Measurements from ENCODE around the gene IRS4.

IRS4 gene

GRCh38 chrX:108736509-108737479, at the start of gene IRS4:
TSS of gene IRS4 (minus strand) at chrX:108736563.
- DNase-seq (ENCODE audit: low read depth), result peak; percentile 1

- DNase-seq (ENCODE audit: low read depth), result no peak
Observed at GRCh38 chrX:108772549-108772948, 36.2 kb upstream of the IRS4 start.

DNA sequence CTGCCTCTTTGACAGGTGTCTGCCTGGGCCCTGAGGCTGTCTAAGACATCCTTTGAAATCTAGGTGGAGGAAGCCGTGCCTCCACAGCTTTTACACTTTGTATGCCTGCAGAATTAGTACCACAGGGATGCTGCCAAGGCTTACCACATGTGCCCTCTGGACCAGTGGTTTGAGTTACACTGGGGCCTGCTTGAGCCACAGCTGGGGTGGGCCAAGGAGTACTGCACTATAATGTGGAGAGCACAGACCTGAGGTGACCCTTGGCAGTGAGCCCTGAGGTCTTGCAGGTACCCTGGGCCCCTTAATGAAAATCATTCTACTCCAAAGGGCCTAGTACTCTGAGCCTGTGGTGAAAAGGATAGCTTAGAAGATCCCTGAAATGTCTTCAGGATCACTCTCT, 27.2 kb upstream of the IRS4 start:
- no peak for DNase-seq (ENCODE audit: low read depth)

- DNase-seq (ENCODE audit: low read depth), result no peak
Observed at GRCh38 chrX:108740299-108740774, 4.0 kb upstream of the IRS4 start.

DNA sequence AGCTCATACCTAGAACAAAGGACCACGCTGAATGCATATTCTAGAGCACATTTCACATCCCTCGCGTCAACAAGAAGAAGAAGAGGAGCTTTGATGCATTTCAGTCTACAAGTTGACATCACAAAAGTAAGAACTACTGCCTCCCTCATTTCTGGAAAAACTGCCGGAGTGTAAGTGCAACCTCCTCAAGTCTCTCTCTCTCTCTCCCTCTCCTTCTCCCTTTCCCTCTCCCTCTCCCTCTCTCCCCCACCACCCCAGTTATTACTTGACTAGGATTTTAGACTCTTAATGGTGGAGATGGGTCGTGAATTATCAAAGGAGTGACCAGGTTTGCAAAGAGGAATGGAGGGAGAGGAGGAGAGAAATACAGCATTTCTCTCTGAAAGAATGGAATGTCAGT, 1.4 kb upstream of the IRS4 start:
- no peak for DNase-seq (ENCODE audit: low read depth)

GRCh38 chrX:108735679-108736508, 469 bp downstream of the IRS4 start:
- peak; percentile 9 for DNase-seq (ENCODE audit: low read depth)

DNA sequence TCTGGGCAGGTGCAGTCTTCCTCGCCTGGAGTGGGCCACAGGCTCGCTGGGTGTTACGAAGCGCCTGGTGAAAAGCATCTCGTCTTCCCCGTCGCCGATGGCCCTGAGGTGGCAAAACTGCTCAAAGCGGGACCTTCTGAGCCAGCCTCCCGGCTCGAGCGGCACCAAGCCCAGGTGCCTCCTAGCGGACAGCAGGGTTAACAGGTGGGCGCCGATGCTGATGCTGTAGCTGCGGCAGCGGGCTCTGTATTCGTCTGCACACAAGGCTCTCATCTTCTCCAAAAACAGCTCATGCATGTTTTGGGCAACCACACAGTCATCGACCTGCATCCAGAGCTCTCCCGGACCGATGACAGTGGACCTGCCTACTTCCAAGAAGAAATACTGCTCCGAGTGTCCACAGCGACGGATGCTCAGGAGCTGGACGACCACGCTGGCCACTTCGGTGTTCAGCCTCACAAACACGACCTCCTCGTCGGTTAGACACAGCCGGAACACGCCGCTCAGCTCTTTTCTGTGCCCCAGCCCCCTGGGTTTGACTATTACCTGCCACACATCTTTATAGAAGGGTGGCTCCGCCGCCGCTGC, 1.2 kb downstream of the IRS4 start:
- DNase-seq (ENCODE audit: low read depth), result peak; percentile 3

GRCh38 chrX:108734426-108734825, 1.9 kb downstream of the IRS4 start:
- DNase-seq (ENCODE audit: low read depth), result no peak

DNA sequence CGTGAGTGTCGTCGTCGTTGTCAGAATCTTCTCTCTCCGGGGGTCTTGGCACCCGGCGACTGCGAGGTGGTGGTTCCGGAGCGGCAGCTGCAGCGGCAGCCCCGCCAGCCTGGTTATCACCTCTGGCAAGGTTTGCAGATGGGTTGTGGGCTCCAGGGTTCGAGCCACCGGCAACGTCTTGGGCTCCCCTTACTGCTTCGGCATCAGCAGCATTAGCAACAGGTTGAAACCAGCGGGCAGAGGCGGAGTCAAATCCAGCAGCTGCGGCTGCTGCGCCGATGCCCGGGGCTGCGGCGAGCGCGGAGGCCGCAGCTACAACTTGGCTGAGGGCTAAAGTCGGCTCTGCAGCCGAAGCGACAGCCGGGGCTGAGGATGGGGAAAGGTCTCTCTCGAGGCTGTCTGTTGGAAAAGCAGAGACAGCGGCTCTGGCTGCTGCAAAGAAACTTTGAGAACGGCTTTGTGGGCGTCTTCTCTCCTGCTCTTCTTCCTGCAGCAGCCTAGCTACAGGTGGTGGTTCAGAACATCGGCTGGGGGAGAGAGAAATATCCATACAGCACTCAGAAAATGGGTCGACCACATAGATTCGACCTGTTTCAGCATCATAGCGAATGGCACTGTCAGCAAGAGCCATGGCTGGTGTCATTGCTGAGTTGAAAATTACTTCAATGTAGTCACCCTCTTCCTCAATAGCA, 3.6 kb downstream of the IRS4 start:
- no peak for DNase-seq (ENCODE audit: low read depth)

DNA sequence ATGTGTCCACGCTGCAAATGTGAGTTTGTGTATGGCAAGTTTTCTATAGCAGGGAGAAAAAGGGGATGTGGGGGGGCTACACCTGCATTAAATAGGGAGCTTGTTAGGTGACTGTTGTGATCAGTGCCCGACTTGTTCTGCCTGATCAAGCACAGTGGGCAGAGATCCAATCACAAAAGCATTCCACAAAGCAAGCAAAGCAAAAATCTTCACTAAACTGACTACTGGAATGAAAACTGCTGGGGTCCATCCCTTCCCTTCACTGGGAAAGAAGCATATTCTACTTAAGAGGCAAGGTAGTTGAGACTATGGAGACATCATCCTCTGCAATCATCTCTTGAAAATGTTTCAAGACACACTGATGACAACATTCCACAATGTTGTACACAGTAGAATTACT, 5.2 kb downstream of the IRS4 start:
- no peak for DNase-seq (ENCODE audit: low read depth)

DNA sequence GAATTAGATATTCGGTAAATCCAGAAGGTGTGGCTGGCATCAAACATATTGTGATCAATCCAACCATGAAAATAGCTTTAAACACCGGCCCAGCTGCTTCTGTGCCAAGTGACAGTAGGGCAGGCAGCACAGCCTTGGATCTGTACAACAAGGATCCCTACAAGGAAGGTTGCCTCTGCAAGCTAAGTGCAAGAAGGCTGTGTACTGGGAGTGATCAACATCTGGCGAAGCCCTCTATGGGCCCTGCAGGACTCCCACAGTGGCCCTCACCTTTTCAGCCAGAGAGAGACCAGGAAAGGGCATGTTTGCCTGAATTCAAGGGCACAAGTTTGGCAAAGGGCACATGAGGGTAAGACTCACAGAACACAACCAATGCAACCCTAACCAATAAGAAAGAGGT, 9.6 kb downstream of the IRS4 start:
- no peak for DNase-seq (ENCODE audit: low read depth)

GRCh38 chrX:108722561-108722960, 13.8 kb downstream of the IRS4 start:
- no peak for DNase-seq (ENCODE audit: low read depth)

DNA sequence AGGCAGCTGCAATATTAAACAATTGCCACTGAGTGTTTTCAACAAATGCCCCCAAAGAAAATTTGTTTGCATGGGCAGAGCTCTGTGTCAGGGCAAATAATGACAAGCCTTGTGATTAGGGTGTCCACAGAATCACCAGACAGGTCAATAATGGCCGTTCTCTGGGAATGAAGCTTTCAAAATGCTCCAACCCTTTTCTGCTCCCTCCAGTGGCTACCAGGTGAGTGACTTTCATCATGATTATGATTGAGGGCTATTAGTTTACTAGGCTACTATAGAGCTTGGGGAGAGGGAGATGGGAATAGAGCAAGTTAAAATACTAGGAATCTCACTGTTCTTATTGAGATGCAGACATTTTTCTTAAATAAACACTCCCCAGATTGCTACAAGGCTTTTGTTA, 23.5 kb downstream of the IRS4 start:
- DNase-seq (ENCODE audit: low read depth), result no peak

GRCh38 chrX:108704839-108705238, 31.5 kb downstream of the IRS4 start:
- DNase-seq (ENCODE audit: low read depth), result no peak

- no peak for DNase-seq (ENCODE audit: low read depth)
Observed at GRCh38 chrX:108702530-108702929, 33.8 kb downstream of the IRS4 start.

- DNase-seq (ENCODE audit: low read depth), result no peak
Observed at GRCh38 chrX:108701633-108702032, 34.7 kb downstream of the IRS4 start.

GRCh38 chrX:108699368-108699767, 37.0 kb downstream of the IRS4 start:
- peak; percentile 15 for DNase-seq (ENCODE audit: low read depth)

DNA sequence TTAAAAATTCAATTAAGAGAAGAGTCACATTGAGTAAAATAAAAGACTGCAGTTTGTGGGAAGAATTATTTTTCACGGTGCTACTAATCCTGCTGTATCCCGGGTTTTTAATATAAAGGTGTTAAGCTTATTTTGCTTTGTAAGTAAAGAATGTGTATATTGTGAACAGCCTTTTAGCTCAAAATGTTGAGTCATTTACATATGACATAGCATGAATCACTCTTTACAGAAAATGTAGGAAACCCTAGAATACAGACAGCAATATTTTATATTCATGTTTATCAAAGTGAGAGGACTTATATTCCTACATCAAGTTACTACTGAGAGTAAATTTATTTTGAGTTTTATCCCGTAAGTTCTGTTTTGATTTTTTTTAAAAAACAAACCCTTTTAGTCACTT, 39.7 kb downstream of the IRS4 start:
- DNase-seq (ENCODE audit: low read depth), result peak; percentile 24

Data from iris pigment epithelial cell (primary cell).